ENCODE results near the gene EPHA6. TPM values are rescaled to one million over a fixed set of nuclear protein-coding genes. Genes with fewer than 3 reads are reported as not detected.

The EPHA6 gene
- total and polyA plus RNA-seq, 9 donors: 2.0 to 20.9 (median 9.2) TPM

GRCh38 chr3:97738761-97739160 is 924.4 kb downstream of the EPHA6 start:
- Histone ChIP-seq H3K4me3 (no peak overlapping the region), H3K9me3 (no peaks in the 10 kb centered on the region), H3K27me3 (no peaks in the 10 kb centered on the region), H3K4me1 (ENCODE audit: insufficient read depth) (no peaks in the 10 kb centered on the region), H3K36me3 (no peaks in the 10 kb centered on the region), H3K27ac (no peak overlapping the region)
- intact Hi-C loops (cut with DNase I): no loop called here
- 26 to 36% (median 32%) methylated on average over 1 of the region's 1 CpG for WGBS, 3 donors
- no peak for TF ChIP-seq EP300 (IDR thresholded peaks at IDR 0.05)
- no peak for TF ChIP-seq POLR2A (IDR thresholded peaks at IDR 0.05)
- no peak for TF ChIP-seq CTCF (IDR thresholded peaks at IDR 0.05)
- no peak for DNase-seq

GRCh38 chr3:97742036-97742435 is 927.6 kb downstream of the EPHA6 start:
- H3K9me3 ChIP-seq: no peaks in the 10 kb centered on the region
- H3K27me3 ChIP-seq: no peaks in the 10 kb centered on the region
- H3K4me3 ChIP-seq: no peak overlapping the region
- no peaks in the 10 kb centered on the region for H3K4me1 ChIP-seq (ENCODE audit: insufficient read depth)
- no peak overlapping the region for H3K27ac ChIP-seq
- no peaks in the 10 kb centered on the region for H3K36me3 ChIP-seq
- WGBS, 3 donors: 85 to 93% (median 88%) methylated on average over 3 of the region's 3 CpGs
- intact Hi-C loops (cut with DNase I): no loop called here
- DNase-seq: no peak
- no peak for TF ChIP-seq POLR2A (IDR thresholded peaks at IDR 0.05)
- no peak for TF ChIP-seq EP300 (IDR thresholded peaks at IDR 0.05)
- TF ChIP-seq CTCF (IDR thresholded peaks at IDR 0.05): no peak

DNA sequence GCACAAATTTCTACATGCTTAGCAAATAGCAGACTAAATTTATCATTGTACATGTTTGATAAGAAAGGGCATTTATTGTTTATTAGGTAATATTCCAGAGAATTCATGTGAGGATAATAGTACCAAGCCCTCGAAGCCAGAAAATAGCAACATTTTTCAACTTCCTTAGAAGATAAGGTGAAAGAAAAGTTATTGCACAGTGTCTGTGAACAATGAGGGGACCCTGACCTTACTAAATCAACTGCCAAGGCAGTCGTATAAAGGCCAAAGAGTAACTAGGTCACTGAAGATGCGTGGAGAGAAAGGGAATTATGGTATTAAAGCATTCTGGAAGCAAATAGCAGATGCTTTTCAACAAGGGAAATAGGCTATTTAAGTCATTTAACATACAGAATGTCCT is 929.9 kb downstream of the EPHA6 start:
- H3K36me3 ChIP-seq: no peaks in the 10 kb centered on the region

DNA sequence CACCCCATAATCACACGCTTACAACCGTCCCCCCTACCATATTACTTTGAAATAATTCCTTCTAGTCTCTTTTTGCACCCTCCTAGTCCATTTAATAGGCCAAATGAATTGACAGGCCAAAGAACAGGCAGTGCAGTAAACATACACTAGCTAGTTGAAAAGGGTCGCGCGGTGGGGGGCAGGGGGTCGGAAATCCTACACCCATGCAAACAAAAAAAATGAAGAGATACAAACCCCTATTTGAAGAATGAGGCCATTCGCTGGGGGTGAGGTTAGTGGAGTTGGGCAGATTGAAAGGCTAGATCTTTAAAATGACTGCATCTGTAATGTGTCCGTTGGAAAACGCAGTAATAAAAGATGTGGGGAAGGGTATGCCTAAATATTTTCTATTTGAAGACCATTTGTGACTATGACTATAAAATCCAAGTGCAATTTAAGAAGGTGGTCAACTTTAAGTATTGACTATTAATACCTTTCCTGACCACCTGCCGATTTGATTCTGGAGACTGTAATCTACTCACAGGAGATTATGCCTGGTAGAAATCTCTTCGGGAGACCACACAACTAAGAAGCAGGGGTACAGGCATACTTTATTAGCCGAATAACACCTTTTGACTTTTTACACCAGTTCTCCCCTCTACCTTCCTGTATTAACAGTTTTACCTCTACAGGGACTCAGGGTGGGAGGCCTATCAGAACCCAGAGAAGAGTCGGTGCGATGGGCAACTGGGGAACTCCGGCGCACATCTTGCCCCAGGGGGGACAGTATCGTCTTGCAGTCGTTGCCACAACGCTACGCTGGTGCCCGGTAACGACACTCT is 949.4 kb downstream of the EPHA6 start:
- intact Hi-C loops (cut with DNase I): no loop called here
- no peak for DNase-seq

More for the DNA sequence above, 929.9 kb downstream of the EPHA6 start:
- intact Hi-C loops (cut with DNase I): no loop called here
- no peak for DNase-seq
- H3K27me3 ChIP-seq: no peaks in the 10 kb centered on the region
- no peak overlapping the region for H3K4me3 ChIP-seq
- H3K4me1 ChIP-seq (ENCODE audit: insufficient read depth): no peaks in the 10 kb centered on the region
- H3K9me3 ChIP-seq: no peaks in the 10 kb centered on the region
- TF ChIP-seq POLR2A (IDR thresholded peaks at IDR 0.05) (no peak), EP300 (IDR thresholded peaks at IDR 0.05) (no peak), CTCF (IDR thresholded peaks at IDR 0.05) (no peak)
- no peak overlapping the region for H3K27ac ChIP-seq
- WGBS, 3 donors: 27 to 46% (median 40%) methylated on average over 3 of the region's 3 CpGs

More for the DNA sequence above, 949.4 kb downstream of the EPHA6 start:
- H3K27ac ChIP-seq: peak overlapping the region in 1 of 2 donors; percentile 37
- 15 to 18% (median 16%) methylated on average over 22 of the region's 22 CpGs for WGBS, 3 donors
- H3K4me3 ChIP-seq: peak overlapping the region; percentile 86
- H3K36me3 ChIP-seq: no peaks in the 10 kb centered on the region
- H3K9me3 ChIP-seq: no peaks in the 10 kb centered on the region
- H3K4me1 ChIP-seq (ENCODE audit: insufficient read depth): peaks cover 3% of the 10 kb centered on the region
- no peaks in the 10 kb centered on the region for H3K27me3 ChIP-seq
- TF ChIP-seq EP300 (IDR thresholded peaks at IDR 0.05) (no peak), CTCF (IDR thresholded peaks at IDR 0.05) (no peak), POLR2A (IDR thresholded peaks at IDR 0.05) (no peak)
